Stimulated activated CD8-positive, alpha-beta memory T cell treated with anti-CD3 and anti-CD28 coated beads, Interleukin-12 subunit alpha, Interleukin-12 subunit beta, amount 100 ng/mL, for 1 hour (primary cell): ENCODE measurements around the gene NDUFS2.

Experiments used
- DNase-seq: peaks from one replicate; pipeline ENCODE4 v3.0.0-alpha.2; 2020; ENCODE audit warnings: low read depth

Gene NDUFS2

DNA sequence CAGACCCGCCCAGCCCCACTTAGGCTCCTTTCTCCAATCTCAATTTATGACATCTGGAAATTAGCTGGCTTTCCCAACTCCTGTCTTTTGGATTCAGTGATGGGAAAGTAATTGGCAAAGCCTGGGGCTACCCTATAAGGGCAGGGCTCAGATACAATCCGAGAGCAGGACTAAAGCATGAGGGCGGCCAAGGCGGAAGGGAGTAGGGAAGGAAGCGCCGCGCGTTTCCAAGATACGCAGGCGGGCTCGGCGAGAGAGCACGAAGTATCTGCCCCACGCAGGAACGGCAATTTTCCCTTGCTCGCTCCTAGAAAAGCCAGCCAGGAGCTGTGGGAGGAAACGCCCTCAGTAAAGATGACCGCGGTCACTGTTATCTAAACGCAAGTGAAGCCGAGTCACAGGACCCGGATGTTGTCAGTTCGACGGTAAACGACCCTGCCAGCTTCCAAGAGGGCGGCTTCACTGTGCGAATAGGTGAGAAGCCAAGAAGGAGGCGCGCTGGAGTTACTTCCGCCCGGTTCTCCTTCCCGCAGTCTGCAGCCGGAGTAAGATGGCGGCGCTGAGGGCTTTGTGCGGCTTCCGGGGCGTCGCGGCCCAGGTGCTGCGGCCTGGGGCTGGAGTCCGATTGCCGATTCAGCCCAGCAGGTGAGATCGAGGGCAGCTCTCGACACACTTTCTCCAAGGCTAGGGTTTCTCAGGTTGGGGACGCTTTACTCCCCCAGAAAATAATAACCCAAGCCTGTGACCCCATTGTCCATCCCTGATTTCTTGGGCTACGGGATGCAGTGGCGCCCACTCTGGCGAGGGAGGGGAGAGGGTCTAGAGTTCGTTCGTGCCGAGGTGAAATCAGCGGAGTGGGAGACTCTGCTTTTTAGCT is at the start of gene NDUFS2:
TSS of gene NDUFS2 (plus strand) at position 532 of the 877 bp plus-strand sequence. CDS start at position 551, 19 bp downstream.
- peak; percentile 95 for DNase-seq

DNA sequence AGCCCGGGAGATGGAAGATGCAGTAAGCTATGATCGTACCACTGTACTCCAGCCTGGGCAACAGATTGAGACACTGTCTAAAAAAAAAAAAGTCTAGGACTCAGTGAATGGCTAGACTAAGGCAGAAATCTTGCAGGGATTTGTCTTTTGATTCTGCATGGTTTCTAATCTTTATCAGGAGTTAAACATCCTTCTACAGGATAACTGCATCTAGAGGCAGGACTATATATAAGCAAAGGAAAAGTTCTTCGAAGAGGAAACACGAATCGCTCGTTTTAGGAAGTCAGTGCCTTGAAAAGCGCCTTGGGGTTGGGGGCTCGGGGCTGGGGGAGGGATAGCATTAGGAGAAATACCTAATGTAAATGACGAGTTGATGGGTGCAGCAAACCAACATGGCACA is 49.0 kb upstream of the NDUFS2 start:
- no peak for DNase-seq

DNA sequence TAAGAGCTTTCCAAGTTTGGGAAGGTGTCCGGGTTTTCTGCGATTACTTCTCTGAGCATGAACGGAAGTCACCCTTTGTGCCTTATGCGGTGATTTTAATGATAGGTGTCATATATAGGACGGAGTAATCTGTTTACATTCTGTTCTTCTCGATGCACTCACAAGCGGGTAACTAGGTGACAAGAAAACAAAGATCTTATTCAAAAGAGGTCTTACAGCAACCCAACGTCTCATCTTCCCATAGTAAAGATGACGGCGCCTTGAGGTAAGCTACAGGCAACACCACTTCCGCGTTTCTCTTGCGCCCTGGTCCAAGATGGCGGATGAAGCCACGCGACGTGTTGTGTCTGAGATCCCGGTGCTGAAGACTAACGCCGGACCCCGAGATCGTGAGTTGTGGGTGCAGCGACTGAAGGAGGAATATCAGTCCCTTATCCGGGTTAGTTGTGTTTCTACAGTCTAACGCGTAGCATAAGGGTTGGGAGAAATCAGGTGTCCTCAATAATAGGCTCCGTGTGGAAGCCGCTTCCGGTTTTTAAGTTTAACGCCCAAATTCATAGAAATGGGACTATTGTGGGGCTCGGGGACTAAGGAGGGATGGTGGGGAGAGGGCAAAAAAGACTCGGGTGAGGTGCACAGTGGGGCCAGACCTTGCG is 48.4 kb upstream of the NDUFS2 start, which contains the start of gene UFC1:
TSS of gene UFC1 (plus strand) at position 297 of the 656 bp plus-strand sequence. CDS start at position 317, 20 bp downstream.
- peak; percentile 67 for DNase-seq

DNA sequence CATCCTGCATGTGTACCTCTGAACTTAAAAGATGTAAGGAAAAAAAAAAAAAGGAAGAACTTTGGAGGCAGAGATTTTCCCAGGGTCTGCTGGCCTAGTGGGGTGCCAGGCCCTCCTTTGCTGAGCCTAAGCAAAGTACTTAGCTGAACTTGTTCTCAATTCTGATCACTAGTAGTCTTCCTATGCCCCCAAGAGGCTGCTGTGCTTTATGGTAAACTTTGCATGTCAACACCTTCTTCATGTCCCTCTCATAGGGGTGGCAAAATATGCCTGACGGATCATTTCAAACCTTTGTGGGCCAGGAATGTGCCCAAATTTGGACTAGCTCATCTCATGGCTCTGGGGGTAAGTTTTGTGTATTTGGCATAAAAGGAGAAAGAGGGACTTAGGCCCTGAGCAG is 44.3 kb upstream of the NDUFS2 start:
- no peak for DNase-seq

DNA sequence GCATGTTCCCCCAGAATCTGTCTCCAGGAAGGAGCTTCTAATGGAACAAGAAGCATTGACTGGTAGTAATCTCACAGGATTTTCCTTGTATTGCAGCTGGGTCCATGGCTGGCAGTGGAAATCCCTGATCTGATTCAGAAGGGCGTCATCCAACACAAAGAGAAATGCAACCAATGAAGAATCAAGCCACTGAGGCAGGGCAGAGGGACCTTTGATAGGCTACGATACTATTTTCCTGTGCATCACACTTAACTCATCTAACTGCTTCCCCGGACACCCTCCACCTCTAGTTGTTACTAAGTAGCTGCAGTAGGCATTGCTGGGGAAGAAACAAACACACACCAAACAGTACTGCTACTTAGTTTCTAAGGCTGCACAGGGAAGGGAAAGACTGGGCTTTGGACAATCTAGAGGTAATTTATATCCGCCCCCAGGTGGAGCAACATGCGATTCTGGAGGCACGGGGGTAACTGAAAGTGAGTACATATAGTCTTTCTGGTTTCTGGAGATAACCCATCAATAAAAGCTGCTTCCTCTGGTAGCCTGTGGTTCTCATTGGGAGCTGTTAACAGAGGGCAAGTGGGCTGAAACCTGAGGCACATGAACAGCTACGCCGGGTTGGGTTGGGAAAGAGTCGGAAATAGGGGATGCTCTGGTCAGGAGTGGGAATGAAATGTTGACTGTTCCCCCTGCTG is 43.7 kb upstream of the NDUFS2 start:
- no peak for DNase-seq

DNA sequence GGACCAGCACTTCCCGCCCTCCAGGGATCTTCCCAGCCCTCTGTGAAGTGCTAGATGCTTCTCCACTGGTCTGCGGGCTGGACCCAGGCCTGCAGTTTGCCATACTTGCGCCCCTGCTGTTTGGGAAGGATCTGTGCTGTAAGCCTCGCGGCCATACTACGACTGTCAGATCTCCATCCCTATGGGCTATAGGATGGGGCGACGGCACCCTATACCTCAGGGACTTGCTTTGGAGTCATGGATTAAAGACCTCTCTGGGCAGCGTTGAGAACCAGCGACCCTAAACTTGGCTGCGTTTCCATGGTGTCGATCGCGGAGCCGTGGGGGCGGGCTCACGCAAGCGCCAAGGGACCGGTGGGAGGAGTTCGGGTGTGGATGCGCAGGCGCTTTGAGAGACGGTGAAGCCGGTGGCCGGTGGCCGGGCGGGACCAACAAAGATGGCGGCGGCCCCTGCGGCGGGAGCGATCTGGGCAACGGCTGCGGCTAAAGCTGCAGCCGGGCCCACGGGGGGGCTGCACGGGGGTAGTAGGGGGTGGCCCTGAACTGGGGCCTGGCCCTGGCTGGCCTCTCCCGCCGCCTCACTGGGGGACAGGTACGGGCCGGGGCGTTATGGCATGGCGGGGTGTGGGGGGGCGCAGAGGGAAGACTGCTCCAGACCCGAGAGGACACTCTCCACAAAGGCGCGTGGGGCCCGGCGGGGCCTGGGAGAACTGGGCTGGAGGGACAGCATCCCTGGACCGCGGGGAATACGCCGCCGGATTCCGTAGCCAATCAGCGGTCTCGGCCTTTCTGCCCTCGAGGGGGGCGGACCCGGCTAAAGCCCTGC is 42.9 kb upstream of the NDUFS2 start, which contains the start of gene USP21:
TSS of gene USP21 (plus strand) at position 414 of the 826 bp plus-strand sequence. CDS start 1,141 bp downstream, outside the sequence.
- peak; percentile 87 for DNase-seq

DNA sequence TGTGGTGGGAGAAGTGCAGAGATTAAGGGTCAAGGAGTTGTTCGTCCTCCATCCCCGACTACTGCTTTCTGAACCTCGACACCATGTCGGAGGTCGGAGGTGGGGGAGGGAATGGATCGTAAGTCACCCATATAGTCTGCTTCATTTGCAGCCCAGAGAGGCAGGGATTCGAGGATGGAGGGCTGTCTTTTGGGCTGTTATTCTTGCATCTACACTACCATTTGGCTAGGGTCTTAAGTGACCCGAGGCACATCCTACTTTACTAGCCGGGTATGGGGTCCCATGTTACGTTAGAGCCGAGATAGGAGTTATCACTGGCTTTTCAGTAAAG is 42.3 kb upstream of the NDUFS2 start:
- no peak for DNase-seq

DNA sequence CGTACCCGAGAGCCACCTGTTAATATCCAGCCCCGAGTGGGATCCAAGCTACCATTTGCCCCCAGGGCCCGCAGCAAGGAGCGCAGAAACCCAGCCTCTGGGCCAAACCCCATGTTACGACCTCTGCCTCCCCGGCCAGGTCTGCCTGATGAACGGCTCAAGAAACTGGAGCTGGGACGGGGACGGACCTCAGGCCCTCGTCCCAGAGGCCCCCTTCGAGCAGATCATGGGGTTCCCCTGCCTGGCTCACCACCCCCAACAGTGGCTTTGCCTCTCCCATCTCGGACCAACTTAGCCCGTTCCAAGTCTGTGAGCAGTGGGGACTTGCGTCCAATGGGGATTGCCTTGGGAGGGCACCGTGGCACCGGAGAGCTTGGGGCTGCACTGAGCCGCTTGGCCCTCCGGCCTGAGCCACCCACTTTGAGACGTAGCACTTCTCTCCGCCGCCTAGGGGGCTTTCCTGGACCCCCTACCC is 41.5 kb upstream of the NDUFS2 start:
- no peak for DNase-seq

DNA sequence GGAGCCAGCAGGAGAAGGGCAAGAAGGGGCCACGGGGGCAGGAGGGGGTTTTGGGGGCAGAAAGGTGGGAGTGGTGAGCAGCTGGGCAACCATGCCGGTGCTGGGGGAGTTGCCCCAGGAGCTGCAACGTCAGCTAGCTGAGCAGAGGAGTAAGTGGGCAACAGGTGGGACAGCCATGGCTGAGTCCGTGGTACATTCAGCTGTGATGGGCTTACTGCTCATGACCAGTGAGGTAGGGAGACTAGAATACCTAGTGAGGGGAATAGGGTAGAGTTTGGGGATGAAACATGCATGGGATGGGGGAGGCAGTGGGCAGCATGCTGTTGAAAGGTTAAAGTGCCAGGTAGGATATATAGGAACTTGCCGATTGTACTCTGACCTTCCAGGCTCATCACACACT is 40.5 kb upstream of the NDUFS2 start:
- DNase-seq = no peak

DNA sequence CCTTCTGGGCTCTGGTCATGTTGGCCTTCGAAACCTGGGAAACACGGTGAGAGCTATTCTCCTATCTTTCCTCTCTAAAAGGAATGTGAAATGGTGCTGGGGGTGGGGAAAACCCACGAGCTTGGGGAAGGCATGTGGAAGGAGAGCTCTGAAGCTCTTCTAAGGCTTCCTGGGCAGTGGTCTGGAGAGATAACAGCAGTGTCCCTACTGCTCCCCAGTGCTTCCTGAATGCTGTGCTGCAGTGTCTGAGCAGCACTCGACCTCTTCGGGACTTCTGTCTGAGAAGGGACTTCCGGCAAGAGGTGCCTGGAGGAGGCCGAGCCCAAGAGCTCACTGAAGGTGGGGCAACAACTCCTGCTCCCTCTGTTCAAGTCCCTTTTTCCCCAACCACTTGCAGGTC is 40.1 kb upstream of the NDUFS2 start:
- no peak for DNase-seq

DNA sequence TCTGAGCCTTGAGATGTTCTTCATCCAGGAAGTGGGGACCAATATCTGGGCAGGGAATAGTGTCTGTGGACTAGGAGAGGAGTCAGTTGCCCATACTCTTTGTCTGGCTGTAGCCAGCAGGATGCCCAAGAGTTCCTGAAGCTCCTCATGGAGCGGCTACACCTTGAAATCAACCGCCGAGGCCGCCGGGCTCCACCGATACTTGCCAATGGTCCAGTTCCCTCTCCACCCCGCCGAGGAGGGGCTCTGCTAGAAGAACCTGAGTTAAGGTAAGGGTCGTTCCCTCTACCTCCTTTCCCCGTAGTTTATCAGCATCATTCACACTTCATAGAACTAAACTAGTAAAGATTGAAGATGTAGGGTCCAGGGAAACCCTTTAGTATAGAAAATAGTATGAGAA is 39.4 kb upstream of the NDUFS2 start:
- DNase-seq = no peak

DNA sequence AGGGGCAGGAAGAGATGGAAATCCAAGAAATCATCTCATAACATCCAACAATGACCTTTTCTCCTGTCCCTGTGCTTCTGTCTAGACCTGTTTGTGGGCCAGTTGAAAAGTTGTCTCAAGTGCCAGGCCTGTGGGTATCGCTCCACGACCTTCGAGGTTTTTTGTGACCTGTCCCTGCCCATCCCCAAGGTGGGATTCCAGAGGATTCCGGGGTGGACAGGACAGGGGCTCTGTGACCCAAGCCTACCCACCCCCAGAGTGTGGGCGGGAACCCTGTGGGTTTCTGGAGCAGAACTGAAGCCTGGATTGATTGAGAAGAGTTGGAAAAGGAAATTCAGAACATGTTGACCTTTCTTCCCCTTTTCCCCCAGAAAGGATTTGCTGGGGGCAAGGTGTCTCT is 38.4 kb upstream of the NDUFS2 start:
- DNase-seq = no peak

DNA sequence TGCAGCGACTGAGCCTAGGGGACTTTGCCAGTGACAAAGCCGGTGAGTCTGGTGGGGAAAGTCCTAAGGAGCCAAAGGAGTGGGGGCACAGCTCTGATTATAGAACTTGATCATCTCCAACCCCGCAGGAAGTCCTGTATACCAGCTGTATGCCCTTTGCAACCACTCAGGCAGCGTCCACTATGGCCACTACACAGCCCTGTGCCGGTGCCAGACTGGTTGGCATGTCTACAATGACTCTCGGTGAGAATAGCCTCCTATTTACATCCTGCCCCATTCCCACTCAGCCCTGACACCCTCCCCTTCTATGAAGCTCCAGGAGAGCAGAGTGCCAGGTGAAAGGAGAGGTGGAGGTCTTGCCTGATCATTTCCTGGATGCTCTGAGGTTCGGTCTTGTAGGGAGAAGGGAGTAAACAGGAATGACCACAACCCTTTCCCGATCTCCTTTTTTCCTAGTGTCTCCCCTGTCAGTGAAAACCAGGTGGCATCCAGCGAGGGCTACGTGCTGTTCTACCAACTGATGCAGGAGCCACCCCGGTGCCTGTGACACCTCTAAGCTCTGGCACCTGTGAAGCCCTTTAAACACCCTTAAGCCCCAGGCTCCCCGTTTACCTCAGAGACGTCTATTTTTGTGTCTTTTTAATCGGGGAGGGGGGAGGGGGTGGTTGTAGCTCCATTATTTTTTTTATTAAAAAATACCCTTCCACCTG is 37.1 kb upstream of the NDUFS2 start:
- DNase-seq = no peak

DNA sequence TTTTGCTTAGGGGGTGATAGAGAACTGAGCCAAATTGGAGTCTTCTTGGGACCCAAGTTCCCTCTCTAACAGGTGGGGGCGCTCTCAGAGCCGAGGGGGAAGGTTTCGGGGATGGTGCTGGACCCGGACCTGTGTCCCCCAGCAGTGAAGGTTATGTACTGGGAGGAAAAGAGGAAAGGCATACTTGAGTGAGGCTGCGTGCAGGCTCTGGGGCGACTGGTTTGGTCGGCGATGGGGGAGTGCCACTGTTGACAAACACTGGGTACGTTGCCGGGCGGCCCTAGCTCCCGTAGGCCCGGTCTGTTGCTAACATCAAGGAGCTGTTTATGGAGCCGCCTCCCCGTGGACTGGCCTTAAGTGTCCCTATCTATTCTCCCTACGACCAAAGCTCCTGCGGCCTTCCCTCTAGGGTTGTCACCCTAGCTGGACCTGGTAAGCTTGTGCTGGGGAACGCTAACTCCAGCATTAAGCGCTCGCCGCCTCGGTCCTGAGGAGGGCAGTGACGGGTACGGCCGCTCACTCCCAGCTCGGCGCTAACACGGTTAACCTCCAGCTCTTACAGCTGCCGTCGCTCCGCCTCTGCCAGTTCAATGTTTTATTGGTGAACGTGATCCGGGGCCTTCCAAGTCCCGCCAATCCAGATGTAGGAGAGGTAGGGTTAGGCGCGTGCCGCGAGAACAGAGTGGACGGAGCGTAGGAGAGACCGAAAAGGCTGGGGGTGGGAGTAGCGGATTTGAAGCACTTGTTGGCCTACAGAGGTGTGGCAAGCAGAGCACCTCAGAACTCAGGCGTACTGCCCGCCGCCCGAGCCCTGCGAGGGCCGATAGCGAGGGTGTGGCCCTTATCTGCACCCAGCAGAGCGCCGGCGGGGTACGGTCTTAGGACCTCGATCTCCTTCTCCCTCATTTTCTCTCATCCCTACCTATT is 36.2 kb upstream of the NDUFS2 start, which contains the start of gene PPOX:
TSS of gene PPOX (plus strand) at position 685 of the 927 bp plus-strand sequence. CDS start 422 bp downstream, outside the sequence.
- peak; percentile 85 for DNase-seq

DNA sequence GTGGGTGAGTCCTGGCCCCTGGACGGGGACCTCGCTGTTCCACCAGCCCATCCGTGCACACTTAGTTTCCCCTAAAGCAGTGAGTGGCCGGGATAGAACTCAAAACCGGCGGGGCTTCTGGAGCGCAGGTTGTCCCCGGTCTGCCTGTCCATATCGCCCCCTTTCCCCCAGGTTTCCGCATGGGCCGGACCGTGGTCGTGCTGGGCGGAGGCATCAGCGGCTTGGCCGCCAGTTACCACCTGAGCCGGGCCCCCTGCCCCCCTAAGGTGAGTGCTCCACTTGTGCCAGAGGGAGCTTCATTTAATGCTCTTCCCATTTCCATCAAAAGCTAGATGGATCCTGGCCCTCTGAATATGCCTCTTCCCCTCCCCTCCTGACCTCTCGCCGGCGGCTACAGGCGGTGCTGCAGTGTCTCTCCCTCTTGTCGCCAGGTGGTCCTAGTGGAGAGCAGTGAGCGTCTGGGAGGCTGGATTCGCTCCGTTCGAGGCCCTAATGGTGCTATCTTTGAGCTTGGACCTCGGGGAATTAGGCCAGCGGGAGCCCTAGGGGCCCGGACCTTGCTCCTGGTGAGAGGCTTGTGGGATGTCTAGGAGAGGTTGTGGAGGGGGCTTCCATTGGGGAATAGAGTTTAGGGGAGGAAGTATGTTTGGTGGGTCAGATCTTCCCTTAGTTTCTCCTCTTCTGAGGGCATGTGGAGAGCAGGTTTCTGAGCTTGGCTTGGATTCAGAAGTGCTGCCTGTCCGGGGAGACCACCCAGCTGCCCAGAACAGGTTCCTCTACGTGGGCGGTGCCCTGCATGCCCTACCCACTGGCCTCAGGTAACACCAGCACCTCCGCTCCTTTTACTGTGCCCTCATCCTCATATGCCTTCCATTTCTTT is 35.3 kb upstream of the NDUFS2 start:
- no peak for DNase-seq

DNA sequence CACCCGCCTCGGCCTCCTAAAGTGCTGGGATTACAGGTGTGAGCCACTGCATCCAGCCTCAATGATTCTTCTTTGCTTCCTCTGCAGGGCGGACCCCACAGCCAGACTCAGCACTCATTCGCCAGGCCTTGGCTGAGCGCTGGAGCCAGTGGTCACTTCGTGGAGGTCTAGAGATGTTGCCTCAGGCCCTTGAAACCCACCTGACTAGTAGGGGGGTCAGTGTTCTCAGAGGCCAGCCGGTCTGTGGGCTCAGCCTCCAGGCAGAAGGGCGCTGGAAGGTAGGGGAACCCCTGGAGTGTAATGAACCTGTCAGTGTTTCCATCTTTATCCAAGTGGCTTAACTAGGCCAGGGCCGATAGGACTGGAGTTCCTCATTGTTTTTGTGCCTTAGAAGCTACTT is 33.3 kb upstream of the NDUFS2 start:
- no peak for DNase-seq

DNA sequence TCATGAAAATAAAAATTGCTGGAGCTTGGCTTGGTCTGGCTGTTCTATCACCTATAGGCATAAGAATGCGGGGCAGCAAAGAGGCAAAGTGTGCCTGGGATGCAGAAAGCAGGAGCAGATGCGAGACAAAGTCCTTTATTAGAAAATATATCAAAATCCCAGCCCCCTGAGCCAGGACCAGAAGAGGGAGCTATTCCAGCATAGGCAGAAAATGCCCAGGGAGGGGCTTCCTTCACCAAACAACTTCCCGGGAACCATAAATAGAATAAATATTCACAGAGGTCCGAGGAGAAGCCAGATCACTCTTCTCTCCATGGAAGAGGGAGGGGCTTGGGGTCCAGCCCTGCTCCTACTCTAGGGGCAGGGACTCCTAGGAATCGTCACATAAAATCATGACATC is 31.0 kb upstream of the NDUFS2 start:
- DNase-seq = no peak

DNA sequence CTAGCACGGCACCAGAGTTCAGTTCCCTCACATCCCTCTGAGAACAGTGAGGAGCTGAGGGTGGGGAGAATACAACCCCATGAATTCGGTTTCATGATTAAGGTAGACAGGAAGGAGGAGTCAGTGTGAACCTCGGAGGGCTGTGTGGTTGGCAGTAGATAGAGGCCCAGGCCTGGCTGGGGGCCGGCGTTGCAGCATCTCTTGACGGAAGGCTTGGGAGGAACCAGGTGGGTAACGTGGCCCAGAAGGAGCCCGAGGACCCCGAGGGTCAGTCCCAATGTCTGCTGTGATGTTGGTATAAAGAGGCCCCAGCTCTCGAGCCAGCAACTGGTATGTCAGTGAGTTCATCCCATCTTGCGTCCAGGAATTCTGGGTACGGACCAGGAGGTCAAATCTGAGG is 30.5 kb upstream of the NDUFS2 start:
- DNase-seq = no peak

DNA sequence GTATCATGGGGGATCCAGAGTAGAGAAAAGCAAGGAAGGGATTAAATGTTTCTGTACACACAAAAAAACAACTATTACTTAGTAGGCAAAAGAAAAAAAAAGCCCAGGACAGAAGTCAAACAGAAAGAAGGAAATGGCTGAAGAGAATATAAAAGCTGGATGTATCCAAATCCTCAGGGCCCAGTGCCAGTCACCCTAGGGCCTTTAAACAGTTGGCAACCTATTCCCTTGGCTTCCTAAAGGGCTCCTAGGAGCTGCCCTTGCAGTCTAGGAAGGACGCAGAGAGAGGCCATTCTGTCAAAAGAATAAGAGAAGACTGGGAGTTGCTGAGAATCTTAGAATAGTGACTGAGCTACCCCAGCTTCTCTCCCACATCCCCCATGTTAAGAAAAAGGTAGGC is 29.8 kb upstream of the NDUFS2 start:
- DNase-seq = no peak
